ENCODE results near the gene GPC3.

Gene GPC3

GRCh38 chrX:133970076-133970475, 15.3 kb downstream of the GPC3 start:
- no peak for DNase-seq (ENCODE audit: low read depth in 2 of 3, low spot score in 2 of 3)

- DNase-seq (ENCODE audit: low read depth in 2 of 3, low spot score in 2 of 3), result no peak
Measured at GRCh38 chrX:133969191-133969590, 16.2 kb downstream of the GPC3 start.

- no peak for DNase-seq (ENCODE audit: low read depth in 2 of 3, low spot score in 2 of 3)
Measured at GRCh38 chrX:133968109-133968508, 17.3 kb downstream of the GPC3 start.

GRCh38 chrX:133966199-133966598, 19.2 kb downstream of the GPC3 start:
- no peak for DNase-seq (ENCODE audit: low read depth in 2 of 3, low spot score in 2 of 3)

GRCh38 chrX:133965321-133965720, 20.1 kb downstream of the GPC3 start:
- no peak for DNase-seq (ENCODE audit: low read depth in 2 of 3, low spot score in 2 of 3)

GRCh38 chrX:133961046-133961445, 24.3 kb downstream of the GPC3 start:
- DNase-seq (ENCODE audit: low read depth in 2 of 3, low spot score in 2 of 3), result no peak

GRCh38 chrX:133959972-133960371, 25.4 kb downstream of the GPC3 start:
- DNase-seq (ENCODE audit: low read depth in 2 of 3, low spot score in 2 of 3), result no peak

DNA sequence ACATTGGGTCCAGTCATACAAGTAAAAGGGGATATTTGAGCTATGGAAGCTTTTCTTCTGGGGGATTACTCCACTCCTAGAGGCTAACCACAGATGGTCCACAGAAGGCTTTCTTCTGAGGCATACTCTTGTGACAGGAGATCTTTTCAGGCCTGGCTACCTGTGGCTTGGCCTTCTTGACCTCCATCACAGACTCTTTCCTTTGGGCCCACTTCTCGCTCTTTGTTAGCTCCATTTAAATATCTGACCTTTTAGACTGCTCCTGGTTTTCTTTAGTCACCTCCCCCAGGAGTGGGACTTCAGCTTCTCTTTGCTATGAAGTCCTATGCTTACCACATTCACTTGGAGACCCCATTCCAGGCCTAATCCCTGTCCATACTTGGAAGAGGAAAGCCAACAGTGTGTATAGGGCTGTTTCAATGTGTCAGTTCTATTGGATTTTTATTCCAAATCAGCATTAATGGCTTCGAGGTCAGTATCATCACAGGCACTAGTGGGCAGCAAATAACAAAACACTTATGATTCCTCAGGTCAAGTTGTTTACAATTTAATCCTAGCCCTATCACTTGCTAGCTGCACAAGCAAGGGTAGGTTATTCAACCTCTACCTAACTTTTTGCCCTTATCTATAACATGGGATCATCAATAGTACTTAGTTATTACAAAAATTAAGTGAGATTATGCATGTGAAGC, 26.3 kb downstream of the GPC3 start:
- DNase-seq (ENCODE audit: low read depth in 2 of 3, low spot score in 2 of 3), result no peak

GRCh38 chrX:133956570-133957340, 28.6 kb downstream of the GPC3 start:
- DNase-seq (ENCODE audit: low read depth in 2 of 3, low spot score in 2 of 3), result no peak

DNA sequence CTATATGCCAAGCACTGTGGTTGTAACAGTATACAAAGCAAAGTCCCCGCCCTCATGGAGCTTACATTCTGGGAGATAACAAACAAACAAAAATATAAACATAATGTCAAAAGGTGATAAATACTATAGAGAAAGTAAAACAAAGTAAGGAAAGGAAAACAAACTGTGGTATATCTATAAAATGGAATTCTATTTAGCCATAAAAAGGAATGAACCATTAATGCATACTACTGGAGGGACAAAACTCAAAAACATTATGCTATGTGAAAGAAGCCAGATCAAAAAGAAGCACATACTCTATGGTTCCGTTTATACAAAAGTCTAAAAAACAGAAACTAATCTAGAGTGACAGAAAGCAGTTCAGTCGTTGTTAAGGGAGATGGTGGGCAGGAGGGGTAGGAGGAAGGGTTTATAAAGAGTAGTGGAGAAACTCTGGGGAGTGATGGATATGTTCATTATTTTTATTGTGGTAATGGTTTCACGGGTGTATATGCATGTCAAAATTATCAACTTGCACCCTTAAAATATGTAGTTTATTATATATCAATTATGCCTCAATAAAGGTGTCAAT, 31.5 kb downstream of the GPC3 start:
- no peak for DNase-seq (ENCODE audit: low read depth in 2 of 3, low spot score in 2 of 3)

DNA sequence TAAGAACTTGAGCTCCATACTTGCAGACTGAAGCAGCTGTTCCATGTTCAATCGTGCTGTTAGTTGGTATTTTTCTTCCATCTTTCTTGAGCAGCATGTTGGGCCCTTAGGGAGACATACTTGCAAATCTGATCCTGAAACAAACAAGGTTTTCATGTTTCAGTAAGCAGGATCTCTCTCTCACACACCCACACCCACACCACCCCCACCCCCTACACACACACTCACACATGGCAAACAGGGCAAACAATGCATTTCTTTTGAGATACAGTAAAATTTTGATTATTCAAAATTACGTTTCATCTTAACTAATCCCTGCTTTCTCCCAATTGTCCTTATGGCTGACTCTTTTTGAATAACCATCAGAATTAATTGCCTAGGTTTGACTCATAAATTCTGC, 32.3 kb downstream of the GPC3 start:
- no peak for DNase-seq (ENCODE audit: low read depth in 2 of 3, low spot score in 2 of 3)

DNA sequence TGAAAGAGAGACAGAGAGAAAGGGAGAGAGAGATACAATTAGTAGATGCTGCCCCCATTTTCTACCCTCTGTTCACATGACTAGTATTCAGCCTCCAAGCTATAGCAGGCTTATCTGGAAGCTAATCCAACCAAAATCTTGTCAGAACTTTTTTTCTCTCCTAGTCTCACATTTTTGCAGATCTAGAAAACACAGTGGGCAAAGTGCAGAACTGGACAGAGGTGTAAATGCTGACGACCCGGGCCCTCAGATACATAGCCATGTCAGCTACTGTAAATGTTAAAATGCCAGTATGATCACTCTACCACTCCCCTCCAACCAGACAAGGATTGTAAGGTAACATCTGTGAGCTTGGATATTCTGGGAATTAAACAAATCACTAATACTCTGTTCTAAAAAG, 34.3 kb downstream of the GPC3 start:
- no peak for DNase-seq (ENCODE audit: low read depth in 2 of 3, low spot score in 2 of 3)

GRCh38 chrX:133950214-133950613, 35.2 kb downstream of the GPC3 start:
- DNase-seq (ENCODE audit: low read depth in 2 of 3, low spot score in 2 of 3), result no peak

GRCh38 chrX:133948895-133949294, 36.5 kb downstream of the GPC3 start:
- no peak for DNase-seq (ENCODE audit: low read depth in 2 of 3, low spot score in 2 of 3)

DNA sequence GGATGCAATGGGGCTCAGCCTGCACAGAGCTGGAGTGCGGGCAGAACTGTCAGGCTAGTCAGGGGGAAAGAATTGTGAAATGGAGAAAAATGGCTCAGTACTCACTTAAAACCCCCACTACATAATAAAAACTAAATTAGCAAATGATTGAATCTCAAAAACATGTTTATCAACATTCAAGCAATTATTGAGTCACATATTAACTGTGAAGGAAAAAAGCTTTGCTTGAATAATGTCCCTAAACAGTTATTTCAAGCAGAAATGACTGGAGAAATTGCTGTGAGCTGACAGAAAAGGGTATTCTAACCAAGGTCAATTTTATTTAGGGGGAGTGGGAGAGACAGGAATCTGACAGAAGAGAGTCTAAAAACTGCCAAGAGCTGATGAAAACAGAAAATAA, 37.4 kb downstream of the GPC3 start:
- no peak for DNase-seq (ENCODE audit: low read depth in 2 of 3, low spot score in 2 of 3)

GRCh38 chrX:133947022-133947421, 38.4 kb downstream of the GPC3 start:
- no peak for DNase-seq (ENCODE audit: low read depth in 2 of 3, low spot score in 2 of 3)

- DNase-seq (ENCODE audit: low read depth in 2 of 3, low spot score in 2 of 3), result no peak
Measured at GRCh38 chrX:133943507-133943906, 41.9 kb downstream of the GPC3 start.

DNA sequence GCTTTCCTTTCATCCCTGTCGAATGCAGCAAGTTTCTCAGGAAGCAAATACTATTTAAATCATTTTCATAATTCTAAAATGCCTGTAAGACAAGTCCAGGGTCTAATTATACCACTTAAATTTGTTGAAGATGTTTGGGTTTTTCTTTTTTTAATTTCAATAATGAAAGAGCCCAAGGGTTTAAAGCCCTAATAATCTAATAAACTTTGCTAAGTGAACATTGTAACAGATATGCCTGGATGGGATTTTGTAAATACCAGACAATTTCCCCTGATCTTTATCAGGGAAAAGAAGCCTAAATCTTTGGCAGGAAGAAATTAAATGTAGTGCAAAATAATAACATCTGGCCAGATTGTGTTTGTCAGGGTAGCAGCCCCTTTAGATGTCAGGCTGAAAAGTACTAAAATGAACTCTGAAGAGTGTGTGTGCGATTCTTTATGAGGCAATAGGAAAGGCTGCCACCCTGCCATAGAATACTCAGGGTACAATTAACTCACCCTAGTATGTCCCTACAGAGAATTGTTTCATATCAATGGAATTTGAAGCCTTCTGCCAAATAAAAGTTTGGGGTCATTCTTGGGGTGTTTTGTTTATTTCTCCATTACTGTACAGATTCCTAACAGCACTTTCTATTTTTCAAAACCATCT, 45.6 kb downstream of the GPC3 start:
- no peak for DNase-seq (ENCODE audit: low read depth in 2 of 3, low spot score in 2 of 3)

DNA sequence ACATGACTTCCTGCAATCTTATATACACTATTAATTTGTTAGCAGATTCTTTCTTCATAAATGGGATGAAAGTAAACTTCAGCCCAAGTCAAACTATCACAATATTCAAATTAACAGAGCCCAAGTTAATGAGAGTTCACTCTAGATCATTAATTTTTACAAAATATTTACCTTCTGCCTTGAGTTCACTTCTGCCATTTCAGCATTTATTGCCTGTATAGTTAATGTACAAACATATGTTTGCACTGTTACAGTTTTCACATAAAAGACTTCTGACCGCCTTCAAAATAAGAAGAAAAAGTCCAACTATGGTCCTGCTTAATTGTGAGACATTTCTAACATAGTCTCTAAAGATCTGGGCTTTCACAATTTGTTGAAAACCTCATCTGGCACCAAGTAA, 46.9 kb downstream of the GPC3 start:
- no peak for DNase-seq (ENCODE audit: low read depth in 2 of 3, low spot score in 2 of 3)

- no peak for DNase-seq (ENCODE audit: low read depth in 2 of 3, low spot score in 2 of 3)
Measured at GRCh38 chrX:133937022-133937421, 48.4 kb downstream of the GPC3 start.

DNA sequence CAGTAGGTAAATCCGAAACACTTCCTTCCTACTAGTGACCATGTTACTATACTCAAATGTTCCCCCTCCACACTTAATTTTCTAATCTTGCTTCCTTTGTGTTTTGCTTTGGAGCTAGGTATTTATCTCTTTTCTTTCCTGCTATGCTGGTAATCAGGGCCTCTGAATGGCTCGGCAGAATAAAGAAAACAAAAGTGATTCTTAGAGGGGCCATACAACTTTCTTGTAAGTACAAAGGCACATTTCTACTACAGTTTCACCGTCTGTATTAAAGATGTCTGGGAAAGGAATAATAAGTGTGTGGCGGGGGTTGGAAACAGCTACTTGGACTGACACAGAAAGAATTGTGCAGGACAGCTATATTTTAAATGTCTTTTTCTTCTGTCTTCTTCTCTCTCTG, 50.3 kb downstream of the GPC3 start:
- no peak for DNase-seq (ENCODE audit: low read depth in 2 of 3, low spot score in 2 of 3)

- no peak for DNase-seq (ENCODE audit: low read depth in 2 of 3, low spot score in 2 of 3)
Measured at GRCh38 chrX:133933316-133933715, 52.1 kb downstream of the GPC3 start.
